ENCODE data around the gene ILDR1. TPM values are rescaled to one million over a fixed set of nuclear protein-coding genes. Genes with fewer than 3 reads are reported as not detected.

Gene ILDR1
- 1.6 and 1.8 TPM in 2 replicates for total RNA-seq (2021; fragmentation: NEBNext Ultra II Directional; extraction: Animal tissue kit (Norgen Biotek cat#: 25700))
- polyA plus RNA-seq (2011; rRNA removed) = 1.8 and 2.7 TPM in 2 replicates
- polyA plus RNA-seq (2011; cell fraction: cytosol; rRNA removed) = 2.2 TPM
- polyA plus RNA-seq (2011; cell fraction: nucleus; rRNA removed) = 2.3 TPM
- polyA plus RNA-seq (2012, experiment 1 of 2) = 1.3 to 2.2 TPM (median 1.5 TPM) in 4 replicates
- polyA plus RNA-seq (2012, experiment 2 of 2) = 0.76 TPM
- 2.1 TPM for polyA plus RNA-seq (2013, experiment 1 of 2)
- polyA plus RNA-seq (2013, experiment 2 of 2) = 1.9 TPM
- 6.9 and 12.3 TPM in 2 replicates for polyA minus RNA-seq (2011; rRNA and poly(A)+ RNA removed)
- 2.7 TPM for polyA minus RNA-seq (2011; cell fraction: cytosol; rRNA and poly(A)+ RNA removed)
- 6.4 TPM for polyA minus RNA-seq (2011; cell fraction: nucleus; rRNA and poly(A)+ RNA removed)
- long read RNA-seq, experiment 1, partial matches to known transcripts = 0 of 1 reads
- long read RNA-seq, experiment 1, other reads (novel, unspliced or antisense) = 0 of 1 reads
- long read RNA-seq, experiment 2 = 0 reads

GRCh38 chr3:122021811-122022401 lies at the start of gene ILDR1:
Gene ILDR1, minus strand, starts transcription at chr3:122022247. Its CDS starts 170 bp downstream, at chr3:122022077.
- Histone ChIP-seq H3K18ac (ENCODE audit: extremely low read depth, low read length) (peak within 1 kb of the TSS; percentile 79; the same call in 1 of the 2 replicates), H2AFZ (ENCODE audit: low read length) (peak within 1 kb of the TSS; percentile 84; the same call in 1 of the 2 replicates), H4K5ac (ENCODE audit: insufficient read length, low read depth, low read length) (peak within 1 kb of the TSS; percentile 44), H4K8ac (ENCODE audit: extremely low read depth, insufficient read depth, low read length) (peak within 1 kb of the TSS; percentile 96), H3K4me1 (replicated peaks in 1 of 4; ENCODE audit: control insufficient read depth in 3 of 4, insufficient read depth in 4 of 4, low read length in 3 of 4) (no peaks in the 10 kb centered on the region; a peak in 3 of 7 replicates), H2BK12ac (ENCODE audit: low read depth, low read length) (peak within 1 kb of the TSS; percentile 85; the same call in 1 of the 2 replicates), H3K27me3 (replicated peaks in 1 of 4; ENCODE audit: control insufficient read depth in 3 of 4, extremely low read depth in 1 of 4, insufficient read depth in 3 of 4, low read length in 3 of 4) (no peaks in the 10 kb centered on the region; a peak in 2 of 7 replicates), H3K27ac (ENCODE audit: low read depth, low read length) (no peak within 1 kb of the TSS; the same call in 1 of the 2 replicates), H2BK20ac (ENCODE audit: low read length) (0 out of 2 replicates have a peak within 1 kb of the TSS, but pooled peaks have one; percentile 25), H3K4ac (replicated peaks; ENCODE audit: insufficient read length, low read depth, low read length) (no peak within 1 kb of the TSS), H2BK120ac (replicated peaks; ENCODE audit: low read depth, low read length) (no peak within 1 kb of the TSS), H3K9ac (replicated peaks in 1 of 4; ENCODE audit: extremely low read depth in 1 of 4, low read depth in 3 of 4, low read length in 3 of 4) (peak within 1 kb of the TSS in 3 of 4 experiments; percentile 74 to 83 (median 76); a peak in 6 of 7 replicates), H2AK5ac (ENCODE audit: low read depth, low read length) (no peak within 1 kb of the TSS), H4K20me1 (replicated peaks in 1 of 2; ENCODE audit: control insufficient read depth in 1 of 2, insufficient read depth in 2 of 2, low read length in 2 of 2) (no peaks in the 10 kb centered on the region), H3K23ac (ENCODE audit: insufficient read length) (no peak within 1 kb of the TSS), H2BK5ac (ENCODE audit: low read depth, low read length) (peak within 1 kb of the TSS; percentile 81), H3K79me1 (ENCODE audit: low read depth, low read length) (no peaks in the 10 kb centered on the region; the same call in 1 of the 2 replicates), H3K79me2 (ENCODE audit: control insufficient read depth in 1 of 2, insufficient read depth in 2 of 2, low read length in 2 of 2) (no peaks in the 10 kb centered on the region), H3K56ac (replicated peaks; ENCODE audit: insufficient read length, low read depth, low read length) (peak within 1 kb of the TSS; percentile 56), H3K23me2 (ENCODE audit: low read depth, low read length) (peaks cover 3% of the 10 kb centered on the region; the same call in 1 of the 2 replicates), H3K9me3 (ENCODE audit: insufficient read depth in 2 of 2, low read depth in 1 of 2, low read length in 1 of 2) (no peaks in the 10 kb centered on the region), H3K4me2 (ENCODE audit: insufficient read depth in 1 of 2, low read depth in 2 of 2, low read length in 2 of 2) (peak within 1 kb of the TSS; percentile 73 to 84), H2BK15ac (ENCODE audit: low read length) (peak within 1 kb of the TSS; percentile 76), H3K4me3 (ENCODE audit: extremely low read depth in 1 of 4, insufficient read depth in 2 of 4, low read depth in 3 of 4, low read length in 4 of 4) (peak within 1 kb of the TSS; percentile 63 to 78 (median 73)), H3K14ac (ENCODE audit: insufficient read length) (no peak within 1 kb of the TSS), H4K91ac (replicated peaks; ENCODE audit: insufficient read length, low read length) (peak within 1 kb of the TSS; percentile 83), H3K36me3 (ENCODE audit: control insufficient read depth in 2 of 4, insufficient read depth in 4 of 4, low read length in 3 of 4) (no peaks in the 10 kb centered on the region)
- DNase-seq (ENCODE audit: low read depth in 1 of 2, low spot score in 2 of 2) (peak; percentile 10 to 79), FAIRE-seq (no peak)
- WGBS, 2 experiments (ENCODE audit: extremely low coverage in 1 of 2, insufficient coverage in 1 of 2, insufficient read length in 1 of 2, insufficient replicate concordance in 2 of 2, low coverage in 1 of 2, low lambda C conversion rate in 2 of 2, missing lambda C conversion rate in 1 of 2) = 4% methylated on average over 25 of the region's 43 CpGs; no CpG with 5 or more reads in 1 of the 2 experiments
- POLR2A ChIA-PET (ENCODE audit: partially characterized antibody) = interaction anchor here (0.6 to 1.2 kb wide), 3 partner anchors 15 to 363 kb away, joined by 3 read pairs; no protein-coding TSS in a partner anchor
- CTCF ChIA-PET (ENCODE audit: partially characterized antibody) = interaction anchor here (1.4 to 2.8 kb wide), 2 partner anchors 20 to 26 kb away, joined by 3 to 9 read pairs; no protein-coding TSS in a partner anchor
- no peak for TF ChIP-seq E2F6 (IDR thresholded peaks at IDR 0.05)
- peak; percentile 76 for TF ChIP-seq TAF1 (IDR thresholded peaks at IDR 0.05; ENCODE audit: low read depth, low read length)
- TF ChIP-seq POLR2AphosphoS5 (IDR thresholded peaks at IDR 0.05; ENCODE audit: low read depth, low read length) = peak; percentile 54
- TF ChIP-seq ASH2L (IDR thresholded peaks at IDR 0.05; ENCODE audit: low read length) = peak; percentile 67
- TF ChIP-seq TBP (IDR thresholded peaks at IDR 0.05; ENCODE audit: low read depth, low read length) = peak; percentile 66
- peak; percentile 62 to 74; a peak in 2 of 3 replicates for TF ChIP-seq POLR2A (IDR thresholded peaks at IDR 0.05; ENCODE audit: control extremely low read depth in 1 of 2, low read depth in 2 of 2, low read length in 2 of 2)
- no peak for TF ChIP-seq SUZ12 (IDR thresholded peaks at IDR 0.05; ENCODE audit: low read length)
- no peak for TF ChIP-seq GABPA (IDR thresholded peaks at IDR 0.05; ENCODE audit: borderline replicate concordance, insufficient read depth, low read length)
- TF ChIP-seq KDM4A (IDR thresholded peaks at IDR 0.05; ENCODE audit: low read depth, low read length, severe bottlenecking) = peak; percentile 90
- peak; percentile 74; the same call in 1 of the 2 replicates for TF ChIP-seq EGR1 (IDR thresholded peaks at IDR 0.05; ENCODE audit: borderline replicate concordance, low read depth, low read length)

All from H1 (cell line).